Breast epithelium (tissue), 3 donors: Measurements from ENCODE around the gene CCDC14.

Experiments used
- CTCF ChIP-seq, 3 donors: fragments of 450-650 bp; IDR thresholded peaks; one replicate each; pipeline ENCODE4 v1.5.1; 2016 to 2017; ENCODE audit warnings: antibody characterized with exemption in 3 of 3, mild to moderate bottlenecking in 3 of 3, moderate library complexity in 3 of 3
- POLR2A ChIP-seq: fragments of 450-650 bp; IDR thresholded peaks from one replicate; pipeline ENCODE4 v1.6.1; 2016; ENCODE audit warnings: antibody characterized with exemption, mild to moderate bottlenecking, moderate library complexity
- POLR2AphosphoS5 ChIP-seq, 3 donors: sonication (generic); formaldehyde crosslinking; IDR thresholded peaks; one replicate each; pipeline ENCODE4 v1.6.1; 2017; ENCODE audit warnings: antibody characterized with exemption in 3 of 3

DNA sequence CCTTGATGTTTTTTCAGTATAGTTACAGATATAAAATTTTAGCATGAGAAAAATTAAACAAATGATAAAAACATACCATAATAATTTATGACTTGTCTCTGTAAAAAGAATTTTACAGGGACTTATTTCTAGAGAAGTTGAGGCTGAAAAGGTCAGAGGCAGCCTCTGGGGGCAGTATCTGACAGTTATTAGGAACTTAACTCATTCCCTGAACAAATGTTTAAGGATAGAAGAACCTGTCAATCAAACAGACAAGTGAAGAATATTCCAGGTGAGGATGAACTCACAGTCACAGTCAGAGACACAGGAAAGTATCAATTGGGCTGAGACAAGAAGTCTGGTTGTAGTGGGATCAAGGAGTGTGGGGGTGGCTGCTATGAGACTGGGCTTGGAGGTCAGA, 84.2 kb downstream of the CCDC14 start:
- TF ChIP-seq CTCF (IDR thresholded peaks at IDR 0.05) (no peak), POLR2AphosphoS5 (IDR thresholded peaks at IDR 0.05) (no peak), POLR2A (no peak)
